HepG2 (cell line): ENCODE measurements around the gene PRKRIP1. TPM values are rescaled to one million over a fixed set of nuclear protein-coding genes. Genes with fewer than 3 reads are reported as not detected.

Experiments used
- FOSL2 ChIP-seq: sonication (generic); formaldehyde crosslinking; IDR thresholded peaks from 2 replicates; pipeline ENCODE4 v1.4.0; 2020; ENCODE audit warnings: missing genetic modification reagents
- FOXP1 ChIP-seq, 2 experiments: fragments of 450-650 bp in 1 of 2; IDR thresholded peaks; 2 replicates each; pipeline ENCODE4 v1.6.1; 2017 to 2018; ENCODE audit warnings: antibody characterized with exemption in 1 of 2
- HIVEP1 ChIP-seq: sonication (generic); formaldehyde crosslinking; IDR thresholded peaks from 2 replicates; pipeline ENCODE4 v1.4.0; 2020; ENCODE audit warnings: mild to moderate bottlenecking, missing genetic modification reagents
- IKZF4 ChIP-seq: sonication (generic); formaldehyde crosslinking; IDR thresholded peaks from 2 replicates; pipeline ENCODE4 v1.5.1; 2020; ENCODE audit warnings: borderline replicate concordance, mild to moderate bottlenecking, low read depth, missing genetic modification reagents; ENCODE audit errors: not compliant biosample characterization
- JDP2 ChIP-seq: sonication (generic); formaldehyde crosslinking; IDR thresholded peaks from 2 replicates; pipeline ENCODE4 v1.8.1; 2022; ENCODE audit warnings: missing genetic modification reagents, borderline replicate concordance
- MAFK ChIP-seq, 2 experiments: IDR thresholded peaks in 1 of 2; conservative IDR thresholded peaks in 1 of 2; 2 replicates each; pipeline ENCODE4 v1.6.1; 2011; ENCODE audit warnings: improper control_type of control experiment in 2 of 2, low read length in 2 of 2
- MIER2 ChIP-seq: IDR thresholded peaks from 2 replicates; pipeline ENCODE4 v1.6.1; 2016; ENCODE audit warnings: missing biosample characterization, missing genetic modification reagents
- PHF21A ChIP-seq: sonication (generic); formaldehyde crosslinking; IDR thresholded peaks from 2 replicates; pipeline ENCODE4 v1.5.0; 2020; ENCODE audit warnings: mild to moderate bottlenecking, missing genetic modification reagents
- RARA ChIP-seq: IDR thresholded peaks from 2 replicates; pipeline ENCODE4 v1.6.1; 2016; ENCODE audit warnings: missing genetic modification reagents, missing compliant biosample characterization
- RXRA ChIP-seq: sonication (generic); formaldehyde crosslinking; IDR thresholded peaks from 2 replicates; pipeline ENCODE4 v1.5.1; 2020; ENCODE audit warnings: missing genetic modification reagents
- RXRB ChIP-seq: IDR thresholded peaks from 2 replicates; pipeline ENCODE4 v1.6.1; 2016; ENCODE audit warnings: borderline replicate concordance, missing genetic modification reagents, missing compliant biosample characterization
- SOX5 ChIP-seq: IDR thresholded peaks from 2 replicates; pipeline ENCODE4 v1.6.1; 2016; ENCODE audit warnings: borderline replicate concordance
- ZBTB33 ChIP-seq: sonication (generic); formaldehyde crosslinking; IDR thresholded peaks from 2 replicates; pipeline ENCODE4 v1.4.0; 2020; ENCODE audit warnings: missing genetic modification reagents
- ZBTB38 ChIP-seq: sonication (generic); formaldehyde crosslinking; IDR thresholded peaks from 2 replicates; pipeline ENCODE4 v1.5.1; 2020; ENCODE audit warnings: mild to moderate bottlenecking, missing genetic modification reagents
- ZBTB43 ChIP-seq: sonication (generic); formaldehyde crosslinking; conservative IDR thresholded peaks from 2 replicates; pipeline ENCODE4 v1.4.0; 2020; ENCODE audit warnings: missing genetic modification reagents
- ZNF142 ChIP-seq: sonication (generic); formaldehyde crosslinking; IDR thresholded peaks from 2 replicates; pipeline ENCODE4 v1.4.0; 2020; ENCODE audit warnings: missing genetic modification reagents
- ZNF17 ChIP-seq: sonication (generic); formaldehyde crosslinking; IDR thresholded peaks from 2 replicates; pipeline ENCODE4 v1.5.0; 2020; ENCODE audit warnings: mild to moderate bottlenecking, missing genetic modification reagents
- ZNF3 ChIP-seq: IDR thresholded peaks from 2 replicates; pipeline ENCODE4 v1.7.0; 2017; ENCODE audit warnings: inconsistent platforms
- ZNF383 ChIP-seq: sonication (generic); formaldehyde crosslinking; IDR thresholded peaks from 2 replicates; pipeline ENCODE4 v1.4.0; 2020; ENCODE audit warnings: missing genetic modification reagents, mild to moderate bottlenecking, borderline replicate concordance
- ZNF589 ChIP-seq: sonication (generic); formaldehyde crosslinking; conservative IDR thresholded peaks from 2 replicates; pipeline ENCODE4 v1.8.0; 2022; ENCODE audit warnings: mild to moderate bottlenecking, moderate library complexity, missing genetic modification reagents
- ZNF761 ChIP-seq: sonication (generic); formaldehyde crosslinking; conservative IDR thresholded peaks from 2 replicates; pipeline ENCODE4 v1.4.0; 2020; ENCODE audit warnings: mild to moderate bottlenecking, missing genetic modification reagents
- polyA plus RNA-seq, 8 experiments: library from polyadenylated mRNA; depleted of rRNA in 3 of 8; stranded (reverse) in 7 of 8; unstranded in 1 of 8; fragments of >200 nt; fragmentation: Illumina TruSeq in 4 of 8; extraction: Trizol in 4 of 8; gene quantifications; 2 replicates each; pipeline versions ENCODE4 v1.2.1 to v1.2.3, GENCODE V29; 2011 to 2016; ENCODE audit warnings: low read depth in 4 of 8, missing spikeins in 1 of 8, mixed read lengths in 1 of 8; ENCODE audit not compliant: insufficient read depth in 1 of 8
- total RNA-seq, 5 experiments: library from RNA; depleted of rRNA; stranded (reverse); fragments of >200 nt; fragmentation: Illumina TruSeq; extraction: Trizol; gene quantifications; 2 replicates each; pipeline ENCODE4 v1.2.3, GENCODE V29; 2016; ENCODE audit warnings: low read depth in 1 of 5

PRKRIP1 gene
- total and polyA plus RNA-seq, 2 of the 13 experiments (the other 11 are each of a cell fraction or from before 2014, with no cell fraction given): 13.2 to 16.8 TPM

GRCh38 chr7:102439963-102440795, 44.0 kb downstream of the PRKRIP1 start (continued):
- TF ChIP-seq MIER2 (no peak), RARA (CRISPR knock-in tag) (peak; percentile 33; the same call in 1 of the 2 replicates), ZBTB33 (peak; percentile 45; the same call in 1 of the 2 replicates), PHF21A (0 out of 2 replicates have a peak, but pooled peaks have one; percentile 37), FOSL2 (CRISPR knock-in tag) (peak; percentile 86), ZNF589 (CRISPR knock-in tag) (no peak), HIVEP1 (CRISPR knock-in tag) (no peak), RXRB (CRISPR knock-in tag) (peak; percentile 44; the same call in 1 of the 2 replicates), ZNF761 (CRISPR knock-in tag) (no peak), ZNF142 (no peak), FOXP1 (IDR thresholded peaks at IDR 0.05) (no peak), FOXP1 (CRISPR knock-in tag; IDR thresholded peaks at IDR 0.05) (peak; percentile 21; the same call in 1 of the 2 replicates), ZBTB38 (CRISPR knock-in tag) (peak; percentile 39; the same call in 1 of the 2 replicates), RXRA (CRISPR knock-in tag) (peak; percentile 31; the same call in 1 of the 2 replicates), SOX5 (CRISPR knock-in tag) (peak; percentile 62; the same call in 1 of the 2 replicates), ZBTB43 (CRISPR knock-in tag) (no peak), JDP2 (no peak), ZNF17 (CRISPR knock-in tag) (no peak), ZNF383 (CRISPR knock-in tag) (no peak), ZNF3 (CRISPR knock-in tag) (no peak), IKZF4 (CRISPR knock-in tag) (no peak), MAFK (conservative IDR thresholded peaks at IDR 0.05 in 1 of 2, IDR thresholded peaks at IDR 0.05 in 1 of 2; ENCODE audit: low read length in 2 of 2) (no peak)
